GM23248 (cell line): ENCODE results near the gene SSH3. TPM values are rescaled to one million over a fixed set of nuclear protein-coding genes. Genes with fewer than 3 reads are reported as not detected.
A peak's percentile ranks its signal among the peaks of the same experiment; 100 is the strongest.

Experiments
- DNase-seq: peaks from one replicate; pipeline ENCODE4 v3.0.0-alpha.2; 2015
- H2AFZ ChIP-seq: fragments of 200-600 bp; sonication (generic); 2 replicates; pipeline ENCODE4 v1.6.1; 2016; ENCODE audit warnings: antibody characterized with exemption
- H3F3A ChIP-seq: fragments of 200-600 bp; sonication (generic); 2 replicates; pipeline ENCODE4 v1.6.1; 2016; ENCODE audit warnings: mild to moderate bottlenecking, antibody characterized with exemption, mixed run types; ENCODE audit not compliant: insufficient read depth
- H3K27ac ChIP-seq: fragments of 200-600 bp; sonication (generic); 2 replicates; pipeline ENCODE4 v1.5.1; 2016; ENCODE audit warnings: mild to moderate bottlenecking
- H3K27me3 ChIP-seq: fragments of 200-600 bp; sonication (generic); replicated peaks from 2 replicates; pipeline ENCODE4 v1.6.1; 2016; ENCODE audit warnings: mild to moderate bottlenecking; ENCODE audit not compliant: insufficient read depth
- H3K36me3 ChIP-seq: fragments of 200-600 bp; sonication (generic); 2 replicates; pipeline ENCODE4 v1.6.1; 2016; ENCODE audit warnings: low read depth, mild to moderate bottlenecking
- H3K4me1 ChIP-seq: fragments of 200-600 bp; sonication (generic); 2 replicates; pipeline ENCODE4 v1.6.1; 2016; ENCODE audit warnings: mild to moderate bottlenecking; ENCODE audit not compliant: insufficient read depth
- H3K4me2 ChIP-seq: fragments of 200-600 bp; sonication (generic); one replicate; pipeline ENCODE4 v1.6.1; 2016; ENCODE audit warnings: mild to moderate bottlenecking; ENCODE audit not compliant: unreplicated experiment
- H3K4me3 ChIP-seq: fragments of 200-600 bp; sonication (generic); 2 replicates; pipeline ENCODE4 v1.5.1; 2016; ENCODE audit warnings: mild to moderate bottlenecking
- H3K79me2 ChIP-seq: fragments of 200-600 bp; sonication (generic); 2 replicates; pipeline ENCODE4 v1.6.1; 2016; ENCODE audit warnings: mild to moderate bottlenecking; ENCODE audit not compliant: insufficient read depth
- H3K9ac ChIP-seq: fragments of 200-600 bp; sonication (generic); 2 replicates; pipeline ENCODE4 v1.6.1; 2016; ENCODE audit warnings: mild to moderate bottlenecking
- H3K9me2 ChIP-seq: fragments of 200-600 bp; sonication (generic); 2 replicates; pipeline ENCODE4 v1.6.1; 2016; ENCODE audit warnings: mixed run types, mild to moderate bottlenecking, moderate library complexity; ENCODE audit not compliant: insufficient read depth
- H3K9me3 ChIP-seq: fragments of 200-600 bp; sonication (generic); one replicate; pipeline ENCODE4 v1.6.1; 2017; ENCODE audit warnings: low read depth
- H4K20me1 ChIP-seq: fragments of 200-600 bp; sonication (generic); 2 replicates; pipeline ENCODE4 v1.6.0; 2016; ENCODE audit not compliant: insufficient read depth
- EZH2 ChIP-seq: fragments of 200-600 bp; sonication (generic); IDR thresholded peaks from 2 replicates; pipeline ENCODE4 v1.6.1; 2018; ENCODE audit warnings: antibody characterized with exemption, mild to moderate bottlenecking; ENCODE audit not compliant: insufficient read depth, poor library complexity, severe bottlenecking
- EZH2phosphoT487 ChIP-seq: fragments of 200-600 bp; sonication (generic); IDR thresholded peaks from 2 replicates; pipeline ENCODE4 v1.6.1; 2018; ENCODE audit warnings: antibody characterized with exemption, moderate library complexity, mild to moderate bottlenecking, low read depth; ENCODE audit not compliant: insufficient read depth
- WGBS, 2 experiments: methylation state at CpG; one replicate each; pipeline ENCODE4 v1.1.6; 2015 to 2017; ENCODE audit warnings: low lambda C conversion rate in 2 of 2, low coverage in 1 of 2; ENCODE audit errors: missing lambda C conversion rate in 2 of 2; 5-methylcytosine and 5-hydroxymethylcytosine counted together
- in situ Hi-C: fragments of 300-500 bp; cut with MboI; formaldehyde crosslinking; loops from 2 replicates; pipeline ENCODE4 v1.15.0; 2020
- polyA plus RNA-seq: library from polyadenylated mRNA; unstranded; fragments of >200 nt; fragmentation: Nextera tagmentation; extraction: Ambion mirVana; gene quantifications from 2 replicates; pipeline ENCODE4 v1.2.1, GENCODE V29; 2016
- total RNA-seq: library from RNA; depleted of rRNA; stranded (reverse); fragments of >200 nt; shearing (Covaris generic); gene quantifications from 2 replicates; pipeline ENCODE4 v1.2.3, GENCODE V29; 2014

The SSH3 gene
- total and polyA plus RNA-seq, 2 experiments from 2014 or later, result 20.1 to 26.4 TPM

- H2AFZ ChIP-seq, result no peak overlapping the region
- H3K79me2 ChIP-seq, result no peaks in the 10 kb centered on the region
- DNase-seq, result no peak
- H3K27me3 ChIP-seq, result no peaks in the 10 kb centered on the region
- H3F3A ChIP-seq, result no peaks in the 10 kb centered on the region
- WGBS, 2 experiments, result 95 to 96% methylated on average over 6 of the region's 6 CpGs
- no peak overlapping the region for H3K27ac ChIP-seq
- no peaks in the 10 kb centered on the region for H3K4me1 ChIP-seq
- no peaks in the 10 kb centered on the region for H3K9me3 ChIP-seq
- TF ChIP-seq EZH2phosphoT487 (no peak), EZH2 (no peak)
- H4K20me1 ChIP-seq, result no peaks in the 10 kb centered on the region
- H3K9ac ChIP-seq, result no peak overlapping the region
- no peak overlapping the region for H3K4me2 ChIP-seq
- no peak overlapping the region for H3K4me3 ChIP-seq
- H3K36me3 ChIP-seq, result no peaks in the 10 kb centered on the region
- no peaks in the 10 kb centered on the region for H3K9me2 ChIP-seq
- in situ Hi-C loops, result no loop called here
Observed at GRCh38 chr11:67332081-67332691, 28.9 kb downstream of the SSH3 start.

GRCh38 chr11:67337257-67337656, 33.9 kb downstream of the SSH3 start:
- Histone ChIP-seq H4K20me1 (no peaks in the 10 kb centered on the region), H2AFZ (no peak overlapping the region), H3K27me3 (no peaks in the 10 kb centered on the region), H3K27ac (no peak overlapping the region), H3K4me2 (no peak overlapping the region), H3K9me2 (no peaks in the 10 kb centered on the region), H3K36me3 (no peaks in the 10 kb centered on the region), H3K4me3 (no peak overlapping the region), H3K79me2 (no peaks in the 10 kb centered on the region), H3K9me3 (no peaks in the 10 kb centered on the region), H3K9ac (no peak overlapping the region), H3F3A (no peaks in the 10 kb centered on the region), H3K4me1 (no peaks in the 10 kb centered on the region)
- WGBS, 2 experiments, result 80 to 91% methylated on average over 3 of the region's 3 CpGs
- no peak for TF ChIP-seq EZH2phosphoT487
- TF ChIP-seq EZH2, result no peak
- in situ Hi-C loops, result no loop called here
- DNase-seq, result no peak

GRCh38 chr11:67344264-67344663, 40.9 kb downstream of the SSH3 start:
- H3K9ac ChIP-seq, result no peak overlapping the region
- H3F3A ChIP-seq, result peaks cover 31% of the 10 kb centered on the region
- H3K9me3 ChIP-seq, result no peaks in the 10 kb centered on the region
- 87 to 91% methylated on average over 4 of the region's 4 CpGs for WGBS, 2 experiments
- no peaks in the 10 kb centered on the region for H3K79me2 ChIP-seq
- no peak overlapping the region for H2AFZ ChIP-seq
- H3K4me2 ChIP-seq, result no peak overlapping the region
- no peaks in the 10 kb centered on the region for H3K27me3 ChIP-seq
- H3K4me3 ChIP-seq, result no peak overlapping the region
- H3K36me3 ChIP-seq, result no peaks in the 10 kb centered on the region
- DNase-seq, result no peak
- no peaks in the 10 kb centered on the region for H3K9me2 ChIP-seq
- in situ Hi-C loops, result no loop called here
- H3K27ac ChIP-seq, result no peak overlapping the region
- TF ChIP-seq EZH2phosphoT487, result no peak
- TF ChIP-seq EZH2, result no peak
- no peaks in the 10 kb centered on the region for H4K20me1 ChIP-seq
- peaks cover 27% of the 10 kb centered on the region for H3K4me1 ChIP-seq

GRCh38 chr11:67345247-67345919, 42.1 kb downstream of the SSH3 start:
- Histone ChIP-seq H3F3A (peaks cover 37% of the 10 kb centered on the region), H3K9me3 (no peaks in the 10 kb centered on the region), H3K4me2 (no peak overlapping the region), H3K4me1 (peaks cover 27% of the 10 kb centered on the region), H3K9ac (no peak overlapping the region), H3K9me2 (no peaks in the 10 kb centered on the region), H3K27me3 (no peaks in the 10 kb centered on the region), H3K36me3 (no peaks in the 10 kb centered on the region), H4K20me1 (no peaks in the 10 kb centered on the region), H2AFZ (no peak overlapping the region), H3K27ac (peak overlapping the region; percentile 87), H3K79me2 (no peaks in the 10 kb centered on the region), H3K4me3 (no peak overlapping the region)
- WGBS, 2 experiments, result 86 to 90% methylated on average over 8 of the region's 8 CpGs
- DNase-seq, result no peak
- TF ChIP-seq EZH2 (no peak), EZH2phosphoT487 (no peak)
- in situ Hi-C loops, result no loop called here
